Amniotic epithelial cell (primary cell): ENCODE data around the gene ZNF536.

Experiments
- DNase-seq: peaks from one replicate; pipeline ENCODE4 v3.0.0-alpha.2; 2010; ENCODE audit warnings: low read depth

The ZNF536 gene

DNA sequence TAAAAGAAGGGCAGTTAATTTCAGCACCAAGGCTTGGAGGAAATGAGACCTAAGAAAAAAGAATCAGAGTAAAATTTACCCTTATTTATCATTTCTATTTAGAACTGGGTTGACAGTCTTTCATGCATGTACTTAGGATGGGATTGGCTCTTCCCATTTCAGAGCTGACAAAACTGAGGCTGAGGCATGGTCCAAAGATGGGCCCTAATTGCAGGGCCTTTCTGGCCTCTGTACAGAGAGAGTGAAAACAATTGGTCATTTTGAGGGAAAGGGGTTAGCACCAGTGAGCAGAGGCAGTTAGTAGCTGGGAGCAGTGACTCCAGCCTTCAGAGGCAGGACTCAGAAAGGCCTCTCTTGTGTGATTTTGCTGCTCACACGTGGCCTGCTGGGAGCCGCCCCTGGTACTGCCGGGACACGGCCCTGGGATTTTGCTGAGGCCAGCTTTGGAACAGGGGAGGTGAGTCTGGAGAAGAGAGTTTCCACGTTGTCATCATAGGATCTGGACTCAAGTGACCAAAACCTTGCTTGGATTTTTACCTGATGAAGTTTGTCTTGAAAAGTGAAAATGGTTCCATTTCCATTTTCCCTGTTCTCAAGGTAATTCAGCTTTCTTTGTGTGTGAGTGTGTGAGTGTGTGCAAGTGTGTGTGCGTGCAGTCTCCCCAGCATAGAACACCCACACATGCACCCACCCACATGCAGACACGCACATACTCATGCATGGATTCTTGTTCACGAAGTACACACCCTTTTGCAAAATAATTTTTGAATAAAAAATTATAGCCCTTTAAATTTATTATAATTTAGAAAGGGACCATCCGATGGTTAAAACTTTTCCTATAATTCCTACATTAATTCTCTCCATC lies at the start of gene ZNF536:
ZNF536 (plus strand) TSS at position 425 of the 865 bp plus-strand sequence. CDS start 71,179 bp downstream, outside the sequence.
- DNase-seq: no peak

DNA sequence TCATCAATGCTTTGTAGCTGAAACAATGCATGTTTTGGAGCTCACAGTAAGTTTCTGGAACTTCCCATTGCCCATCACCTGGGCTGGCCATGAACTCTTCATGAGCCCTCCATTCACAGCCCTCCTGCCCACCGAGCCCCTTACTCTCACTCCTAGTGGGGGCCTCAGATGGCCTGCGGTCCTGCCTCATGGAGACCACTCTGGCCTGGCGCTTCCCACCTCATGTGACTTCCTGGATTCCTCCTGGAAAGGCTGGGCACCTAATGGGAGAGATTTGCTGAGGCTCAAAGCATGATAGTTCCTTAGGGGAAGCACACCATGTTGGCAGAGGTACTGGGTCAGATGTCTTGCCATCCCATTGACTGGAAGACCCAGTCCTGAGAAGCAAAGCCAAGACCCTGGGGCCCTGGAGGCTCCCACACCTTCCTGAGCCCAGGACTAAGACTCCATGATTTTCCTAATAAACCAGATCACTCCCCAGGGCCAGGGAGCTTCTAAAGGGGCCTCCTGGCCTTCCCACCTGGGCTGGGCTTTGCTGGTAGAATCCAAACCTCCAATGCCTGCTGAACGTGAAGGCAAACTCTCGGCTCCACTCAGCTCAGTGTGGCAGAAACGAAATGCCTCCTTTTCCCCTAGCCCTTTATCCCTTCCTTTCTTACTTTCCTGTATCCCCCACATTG lies 49.4 kb upstream of the ZNF536 start:
- DNase-seq: no peak

DNA sequence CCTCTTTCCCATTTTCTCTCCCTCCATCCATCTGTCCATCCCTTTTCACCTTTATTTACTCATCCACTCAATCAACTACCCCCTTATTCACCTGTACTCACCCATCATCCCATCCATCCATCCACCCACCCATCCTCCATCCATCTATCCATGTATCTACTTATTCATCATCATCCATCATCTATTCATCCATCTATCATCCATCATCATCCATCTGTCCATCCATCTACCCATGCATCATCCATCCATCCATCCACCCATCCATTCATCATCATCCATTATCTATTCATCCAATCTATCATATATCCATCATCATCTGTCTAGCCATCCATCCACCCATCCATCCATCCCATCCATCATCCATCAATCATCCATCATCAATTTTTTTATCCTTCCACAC lies 48.3 kb upstream of the ZNF536 start:
- no peak for DNase-seq

DNA sequence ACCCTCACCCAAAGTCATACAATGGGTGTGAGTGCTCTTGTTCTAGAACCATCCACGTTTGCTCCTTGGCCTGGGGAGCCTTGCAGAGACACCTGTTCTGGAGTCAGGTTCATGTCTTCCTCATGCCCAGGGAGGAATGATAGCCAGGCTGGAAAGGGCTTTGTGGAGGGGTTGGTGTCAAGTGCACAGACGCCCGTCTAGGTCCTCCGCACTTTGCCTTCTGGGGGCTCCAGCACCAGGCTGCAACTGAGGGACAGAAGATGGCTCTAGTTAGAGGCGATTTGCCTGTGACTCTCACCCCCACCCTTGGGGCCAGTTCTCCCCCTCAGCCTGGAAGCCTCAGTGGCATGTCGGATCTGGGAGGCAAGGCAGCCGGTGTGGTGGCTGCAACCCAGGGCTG lies 47.2 kb upstream of the ZNF536 start:
- no peak for DNase-seq

DNA sequence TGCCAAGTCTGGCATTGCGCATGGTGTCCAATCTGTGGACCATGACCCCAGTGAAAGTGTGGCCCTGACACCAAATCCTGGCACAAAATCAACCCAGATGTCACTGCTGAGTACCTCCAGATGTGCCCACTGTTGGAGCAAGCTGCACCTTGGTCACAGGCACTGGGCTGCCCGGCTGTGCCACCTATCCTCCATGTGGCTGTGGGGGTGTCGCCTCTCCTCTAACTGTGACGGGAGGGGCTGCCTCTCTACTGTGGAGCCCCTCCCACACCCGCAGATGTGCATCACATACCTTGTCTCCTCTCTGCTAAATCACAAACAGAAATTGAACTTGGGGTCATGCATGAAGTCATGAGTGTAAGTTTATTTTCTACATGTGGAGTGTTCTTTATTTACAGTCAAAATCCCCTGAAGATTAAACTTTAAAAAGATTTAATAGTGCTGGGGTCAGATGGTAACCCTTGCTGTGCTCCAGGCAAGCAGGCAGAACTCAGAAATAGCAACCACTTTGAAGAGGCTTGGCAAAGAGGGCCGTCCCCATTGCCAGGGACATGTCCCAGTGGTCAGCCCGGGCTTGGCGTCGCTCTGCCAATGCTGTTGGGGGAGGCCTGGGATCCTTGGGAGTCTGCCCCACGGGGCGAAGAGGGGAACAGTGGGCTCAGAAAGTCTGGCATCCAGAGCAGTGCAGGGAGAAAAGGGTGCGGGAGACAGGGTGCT lies 46.4 kb upstream of the ZNF536 start:
- DNase-seq: no peak

DNA sequence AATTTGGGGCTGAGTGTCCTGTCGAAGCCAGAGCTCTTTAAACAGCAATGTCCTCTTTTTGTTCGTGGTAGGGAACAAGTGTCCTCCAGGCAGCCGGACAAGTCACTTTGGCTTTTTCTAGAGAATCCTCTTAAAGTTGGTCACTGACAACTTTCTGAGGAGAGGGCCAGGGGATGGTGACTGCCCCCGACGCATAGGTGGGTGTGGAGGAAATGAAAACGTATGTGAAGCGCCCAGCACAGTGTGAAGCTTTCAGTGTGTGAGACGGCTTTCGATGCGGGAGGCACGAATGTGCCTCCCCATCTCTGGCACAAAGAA lies 45.8 kb upstream of the ZNF536 start:
- no peak for DNase-seq

DNA sequence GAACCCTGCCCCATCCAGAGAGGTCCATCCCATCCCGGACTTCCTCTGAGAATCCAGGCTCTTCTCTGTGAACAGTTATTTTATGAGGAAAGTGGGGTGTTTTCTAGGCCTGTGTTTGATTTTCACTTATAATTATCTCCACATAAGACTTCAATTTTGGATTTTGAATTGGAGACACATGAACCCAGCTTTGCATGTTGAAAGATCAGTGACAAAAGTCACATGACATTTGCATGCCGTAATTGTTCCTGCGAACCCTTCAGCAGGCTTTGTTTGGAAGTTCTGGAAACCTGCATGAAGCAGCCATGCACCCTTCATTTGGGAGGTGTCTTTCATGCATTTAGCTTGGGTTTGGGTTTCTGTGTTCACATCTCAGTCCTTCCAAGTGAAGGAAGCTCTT lies 44.9 kb upstream of the ZNF536 start:
- DNase-seq: no peak

DNA sequence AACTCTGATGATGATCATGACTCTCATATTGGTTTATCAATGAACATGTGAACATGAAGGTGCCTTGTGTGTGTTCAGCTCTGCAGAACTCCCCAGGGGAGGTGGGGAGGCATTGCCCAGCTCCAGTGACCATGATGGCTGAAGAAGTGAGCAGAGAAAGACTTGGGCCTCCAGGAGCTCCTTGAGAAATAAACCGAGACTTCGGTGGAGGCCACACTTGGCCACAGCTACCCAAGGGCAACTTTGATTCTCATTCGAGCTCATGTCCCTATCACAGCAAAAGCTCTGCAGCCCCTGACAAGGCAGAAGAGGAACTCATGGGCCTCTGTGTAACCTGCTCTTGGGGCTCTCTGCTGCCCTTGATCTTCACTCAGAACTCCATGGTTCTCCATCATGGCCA lies 44.1 kb upstream of the ZNF536 start:
- DNase-seq: no peak

DNA sequence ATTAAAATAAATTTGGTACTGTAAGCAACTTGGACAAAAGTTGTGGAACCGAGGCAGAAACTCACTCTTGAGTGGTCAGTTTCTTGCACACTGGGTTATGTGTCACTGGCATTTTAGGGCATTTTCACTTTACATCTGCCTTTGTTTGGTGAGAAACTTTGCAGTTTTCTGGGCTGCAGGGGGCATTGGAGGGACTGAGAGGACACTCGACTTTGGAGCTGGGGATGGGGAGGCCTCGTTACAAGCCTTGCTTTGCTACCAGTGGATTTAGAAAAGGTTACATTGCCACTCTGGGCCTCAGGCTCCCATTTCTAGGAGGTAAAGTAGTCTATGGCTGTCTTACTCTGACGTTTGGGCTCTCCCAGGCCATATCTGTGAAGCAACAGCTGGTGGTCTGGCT lies 41.9 kb upstream of the ZNF536 start:
- DNase-seq: no peak

DNA sequence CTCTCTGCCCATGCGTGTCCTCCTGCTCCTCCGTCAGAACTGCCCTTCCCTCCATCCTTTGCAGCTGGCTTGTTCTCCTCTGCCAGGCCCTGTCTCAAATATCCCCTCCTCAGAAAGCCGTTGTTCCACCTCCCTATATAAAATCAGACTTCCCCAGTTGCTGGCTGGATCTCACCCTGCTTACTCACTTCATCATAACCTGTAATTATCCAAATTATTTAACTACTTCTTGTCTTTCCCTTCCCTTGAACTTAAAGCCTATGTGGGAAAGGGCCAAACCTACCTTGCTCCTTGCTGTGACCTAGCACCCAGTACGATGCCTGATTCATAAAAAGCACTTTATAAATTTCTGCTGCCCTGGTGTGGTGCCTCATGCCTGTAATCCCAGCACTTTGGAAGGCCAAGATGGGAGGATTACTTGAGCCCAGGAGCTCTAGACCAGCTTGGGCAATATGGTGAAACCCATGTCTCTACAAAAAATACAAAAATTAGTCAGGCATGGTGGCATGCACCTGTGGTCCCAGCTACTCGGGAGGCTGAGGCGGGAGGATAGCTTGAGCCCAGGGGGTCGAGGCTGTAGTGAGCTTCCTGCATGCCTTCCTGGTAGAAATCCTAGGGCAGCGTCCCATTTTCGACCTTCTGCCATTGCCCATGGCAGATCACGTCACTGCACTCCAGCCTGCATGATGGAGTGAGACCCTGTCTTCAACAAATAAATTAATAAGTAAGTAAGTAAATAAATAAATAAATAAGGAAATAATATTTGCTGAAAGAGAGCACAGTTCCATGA lies 39.5 kb upstream of the ZNF536 start:
- no peak for DNase-seq

DNA sequence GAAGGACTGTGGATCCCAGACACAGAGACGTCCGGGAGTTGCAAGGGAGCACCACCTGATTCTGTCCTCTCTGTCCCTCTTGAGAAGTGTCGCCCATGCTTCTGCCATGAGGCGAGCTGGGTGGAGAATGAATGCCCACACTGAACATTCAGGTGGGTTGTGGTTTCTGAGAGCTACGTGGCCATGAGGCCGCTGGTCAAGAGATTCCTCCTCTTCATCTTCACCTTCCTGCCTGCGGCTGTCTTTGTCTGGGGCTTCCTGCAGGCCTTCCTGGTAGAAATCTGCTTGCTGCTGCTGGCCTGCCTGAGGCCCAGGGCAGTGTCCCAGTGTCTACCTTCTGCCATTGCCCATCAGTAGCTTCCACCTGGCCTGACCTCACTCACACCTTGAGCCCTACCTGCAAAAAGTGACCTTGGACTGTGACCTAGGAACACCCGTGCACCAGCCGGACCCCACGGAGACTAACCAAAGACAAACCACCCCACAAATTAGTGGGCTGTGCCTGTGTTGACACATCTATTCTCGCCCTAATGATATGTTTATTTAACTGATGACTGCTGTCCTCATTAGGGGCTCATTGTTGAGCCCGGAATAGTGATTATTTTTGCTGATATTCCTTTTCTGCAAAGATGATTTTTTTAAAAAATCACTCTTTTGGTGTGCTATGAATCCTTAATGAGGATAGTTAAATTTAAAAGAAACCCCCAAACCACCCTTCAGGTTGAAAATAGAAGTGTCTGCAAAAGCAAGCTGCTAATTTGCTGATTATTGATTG lies 38.7 kb upstream of the ZNF536 start:
- no peak for DNase-seq

DNA sequence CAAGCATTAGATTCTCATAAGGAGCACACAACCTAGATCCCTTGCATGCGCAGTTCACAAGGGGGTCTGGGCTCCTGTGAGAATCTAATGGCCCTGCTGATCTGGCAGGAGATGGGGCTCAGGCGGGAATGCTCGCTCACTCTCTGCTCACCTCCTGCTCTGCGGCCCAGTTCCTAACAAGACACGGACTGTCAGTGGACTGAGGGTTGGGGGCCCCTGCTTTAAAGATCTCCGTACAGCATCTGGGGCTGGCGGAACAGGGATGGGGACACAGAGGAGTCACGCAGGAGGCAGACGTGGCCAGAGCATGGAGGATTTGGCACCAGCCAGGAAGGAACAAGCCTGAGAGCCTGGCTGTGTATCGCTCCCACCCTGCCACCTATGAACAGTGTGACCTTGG lies 37.3 kb upstream of the ZNF536 start:
- no peak for DNase-seq

DNA sequence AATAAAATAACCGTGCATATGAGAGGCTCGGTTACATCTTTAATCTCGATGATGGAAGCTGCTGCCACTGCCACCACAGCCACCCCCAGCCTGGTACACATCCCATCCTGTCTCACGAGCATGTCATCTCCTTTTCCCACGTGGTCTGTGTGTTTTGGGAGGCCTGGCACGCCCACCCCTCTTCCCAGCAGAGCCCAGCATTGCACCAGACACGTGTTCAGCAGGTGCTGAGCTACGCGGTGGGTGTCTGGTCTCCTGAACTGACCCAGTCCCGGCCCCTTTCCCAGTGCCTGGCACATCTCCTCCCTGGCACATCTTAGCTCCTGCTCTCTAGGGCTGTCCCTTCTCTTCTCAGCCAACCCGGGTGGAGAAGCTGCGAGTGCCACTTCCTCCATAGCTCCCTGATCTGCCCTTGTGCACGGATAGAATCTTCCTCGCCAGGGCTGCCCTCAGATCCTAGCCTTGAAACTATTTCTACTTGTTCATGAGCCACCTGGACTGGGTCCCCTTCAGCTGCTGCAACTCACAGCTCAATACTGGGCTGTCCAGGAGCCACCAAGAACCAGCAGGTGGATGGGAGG lies 36.8 kb upstream of the ZNF536 start:
- no peak for DNase-seq

DNA sequence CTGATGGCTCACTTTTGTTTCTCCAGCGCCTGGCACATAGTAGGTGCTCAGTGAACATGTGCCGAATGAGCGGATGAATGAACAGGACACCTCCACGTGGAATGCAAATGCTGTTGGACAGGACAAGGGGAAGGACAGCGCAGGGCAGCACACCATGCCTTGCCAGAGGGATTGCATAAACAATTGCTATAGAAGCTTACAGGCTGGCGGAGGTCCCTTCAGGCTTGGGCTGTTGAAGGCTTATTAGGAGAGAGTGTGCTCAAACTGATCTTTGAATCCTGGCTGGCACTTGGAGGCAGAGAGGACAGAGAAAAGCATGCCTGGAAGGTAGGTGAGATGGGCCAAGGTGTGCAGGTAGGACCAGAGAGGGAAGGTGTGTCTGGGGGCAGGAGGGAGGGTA lies 35.9 kb upstream of the ZNF536 start:
- no peak for DNase-seq

DNA sequence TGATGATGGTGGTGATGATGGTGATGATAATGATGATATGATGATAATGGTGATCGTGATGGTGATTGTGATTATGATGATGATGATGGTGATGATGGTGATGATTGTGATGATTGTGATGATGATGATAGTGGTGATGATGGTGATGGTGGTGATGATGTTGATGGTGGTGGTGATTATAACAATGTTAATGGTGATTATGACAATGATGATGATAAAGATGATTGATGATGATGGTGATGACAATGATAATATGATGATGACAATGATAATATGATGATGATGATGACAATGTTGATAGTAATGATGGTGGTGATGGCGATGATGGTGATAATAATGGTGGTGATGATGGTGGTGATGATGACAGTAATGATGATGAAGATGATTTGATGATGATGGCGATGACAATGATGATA lies 34.1 kb upstream of the ZNF536 start:
- no peak for DNase-seq

DNA sequence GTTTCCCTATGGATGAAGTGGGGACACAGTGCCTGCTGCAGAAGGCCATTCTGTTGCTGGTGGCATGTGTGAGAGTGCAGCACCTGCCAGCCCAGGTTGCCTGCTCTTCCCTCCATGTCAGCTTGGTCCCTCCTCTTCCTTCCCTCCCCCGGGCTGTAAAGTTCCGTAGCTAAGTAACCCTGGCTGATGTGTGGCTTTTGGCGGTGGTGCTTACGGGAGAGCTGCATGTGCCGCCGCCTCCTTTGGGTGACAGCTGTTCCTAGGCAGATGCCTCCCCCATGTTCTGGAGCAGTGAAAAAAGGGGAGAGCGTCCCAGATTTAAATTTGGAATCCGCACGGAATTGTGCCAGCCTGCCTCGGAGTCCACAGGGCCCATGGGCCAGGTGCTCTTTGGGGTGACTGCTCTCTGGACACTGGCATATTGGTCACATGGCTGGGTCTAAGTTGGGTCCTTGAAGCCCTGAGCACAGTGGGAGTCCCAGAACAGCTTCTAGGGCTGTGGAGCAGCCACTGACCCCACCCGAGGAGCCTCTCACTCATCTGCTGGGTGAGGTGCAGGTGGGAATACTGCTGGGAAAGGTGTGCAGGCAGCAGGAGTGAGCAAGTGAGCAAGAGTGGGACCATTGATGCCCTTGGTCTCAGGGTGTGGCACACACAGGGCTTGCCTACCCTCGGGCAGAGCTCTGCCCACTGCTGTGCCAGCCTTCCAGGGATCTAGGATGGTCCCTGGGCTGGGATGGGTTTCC lies 33.1 kb upstream of the ZNF536 start:
- DNase-seq: no peak

DNA sequence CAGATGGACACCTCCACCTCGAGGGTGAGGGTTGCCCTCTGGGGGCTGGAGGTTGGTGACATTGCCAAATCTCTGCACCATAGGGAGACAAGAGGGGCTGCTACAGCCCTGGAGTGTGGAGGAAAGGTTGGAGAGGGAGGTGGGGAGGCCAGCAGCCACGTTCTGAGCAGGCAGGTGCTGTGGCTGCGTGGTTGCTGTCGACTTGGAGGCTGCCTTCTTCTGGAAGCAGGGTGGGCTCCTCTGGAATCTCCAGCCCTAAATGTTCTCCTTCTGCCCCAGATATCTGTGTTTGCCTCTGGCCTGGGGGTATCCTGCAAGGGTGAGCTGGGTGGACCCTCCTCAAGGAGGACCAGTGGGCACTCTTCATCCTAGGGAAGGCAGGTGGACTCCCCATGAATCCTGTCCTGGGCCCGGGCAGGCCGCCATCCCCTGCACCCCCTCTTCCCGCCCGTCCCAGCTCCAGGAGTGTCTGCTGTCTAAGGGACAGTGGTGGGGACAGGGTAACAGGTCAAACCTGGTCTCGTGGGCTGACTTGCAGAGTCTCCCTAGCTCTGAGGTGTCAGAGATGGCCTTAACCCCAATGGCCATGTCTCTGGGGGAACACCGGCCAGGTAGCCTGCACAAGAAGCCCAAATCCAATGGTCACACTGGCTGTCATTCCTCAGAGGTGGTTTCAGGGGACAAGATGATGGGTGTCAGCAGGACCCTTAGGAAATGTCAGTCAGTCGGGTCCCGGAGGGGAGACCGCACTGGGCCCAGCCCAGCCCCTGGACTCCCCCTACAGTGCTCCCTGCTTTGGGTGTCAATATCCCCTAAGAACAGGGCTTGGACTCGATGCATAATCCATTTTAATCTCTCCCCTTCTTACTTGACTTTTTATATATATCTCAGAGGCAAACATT lies 32.3 kb upstream of the ZNF536 start:
- DNase-seq: no peak

DNA sequence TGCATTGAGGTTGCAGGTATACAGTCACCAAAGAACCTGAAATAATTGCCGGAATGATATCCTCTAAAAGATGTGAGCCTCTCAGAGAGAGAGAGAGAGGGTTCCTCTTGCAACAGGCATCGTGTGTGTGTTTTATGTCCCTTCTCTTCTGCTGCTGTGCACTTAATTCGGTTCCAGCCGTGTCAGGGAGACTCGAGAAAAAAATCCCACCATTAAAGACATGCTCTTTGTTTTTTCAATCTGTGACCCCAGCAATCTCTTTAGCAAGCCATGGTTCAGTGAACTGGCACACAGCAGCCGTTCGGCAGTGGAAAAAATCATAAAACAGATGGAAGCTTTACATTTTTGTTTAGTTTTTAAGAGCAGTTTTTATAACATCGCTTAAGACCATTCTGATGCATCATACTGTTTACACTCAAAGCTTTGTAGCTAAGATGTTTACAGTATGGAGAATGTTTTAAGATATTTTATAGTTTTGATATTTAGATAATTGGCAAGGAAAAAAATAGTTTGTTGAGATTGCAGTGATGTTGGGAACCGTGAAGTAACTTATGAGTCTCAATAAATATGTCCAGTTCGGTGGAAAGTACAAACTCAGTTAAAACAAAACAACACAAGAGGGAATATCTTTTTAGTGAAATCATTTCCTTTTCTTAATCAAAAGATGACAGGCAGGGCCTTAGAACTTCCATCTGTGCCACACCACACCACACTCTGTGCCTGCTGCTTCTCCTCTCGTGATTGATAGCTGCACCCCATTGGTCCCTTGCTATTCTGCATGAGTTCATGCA lies 31.2 kb upstream of the ZNF536 start:
- no peak for DNase-seq
